Liver (tissue), 9 donors: ENCODE data around the gene CUBN. TPM values are rescaled to one million over a fixed set of nuclear protein-coding genes. Genes with fewer than 3 reads are reported as not detected.

Source experiments
- DNase-seq: peaks from one replicate; pipeline ENCODE4 v3.0.0-alpha.2; 2017; ENCODE audit warnings: low spot score
- H3K27ac ChIP-seq, 2 donors: one replicate each; pipeline ENCODE4 v1.7.0; 2013; ENCODE audit warnings: inconsistent platforms in 2 of 2, low read length in 2 of 2, control low read depth in 1 of 2, low read depth in 1 of 2, mild to moderate bottlenecking in 1 of 2
- H3K27me3 ChIP-seq, 4 donors: one replicate each; pipeline versions ENCODE4 v1.6.1 to v1.7.0; 2013; ENCODE audit warnings: low read length in 3 of 4, inconsistent platforms in 1 of 4, mild to moderate bottlenecking in 1 of 4, moderate library complexity in 1 of 4; ENCODE audit not compliant: control insufficient read depth in 4 of 4, insufficient read depth in 4 of 4
- H3K36me3 ChIP-seq, 4 donors: one replicate each; pipeline versions ENCODE4 v1.6.1 to v1.7.0; 2013; ENCODE audit warnings: low read length in 3 of 4, mild to moderate bottlenecking in 3 of 4, low read depth in 1 of 4, moderate library complexity in 1 of 4; ENCODE audit not compliant: control insufficient read depth in 4 of 4, insufficient read depth in 3 of 4
- H3K4me1 ChIP-seq, 4 donors: one replicate each; pipeline versions ENCODE4 v1.6.1 to v1.7.0; 2013; ENCODE audit warnings: low read length in 3 of 4, mild to moderate bottlenecking in 3 of 4, moderate library complexity in 1 of 4; ENCODE audit not compliant: control insufficient read depth in 4 of 4, insufficient read depth in 4 of 4
- H3K4me3 ChIP-seq, 3 donors: one replicate each; pipeline versions ENCODE4 v1.6.1 to v1.7.0; 2013; ENCODE audit warnings: low read length in 3 of 3, control low read depth in 1 of 3, low read depth in 1 of 3, mild to moderate bottlenecking in 1 of 3
- H3K9ac ChIP-seq, 2 donors: one replicate each; pipeline ENCODE4 v1.7.0; 2013; ENCODE audit warnings: low read length in 2 of 2, mild to moderate bottlenecking in 2 of 2, moderate library complexity in 2 of 2, control low read depth in 1 of 2, low read depth in 1 of 2
- H3K9me3 ChIP-seq, 4 donors: one replicate each; pipeline versions ENCODE4 v1.6.1 to v1.7.0; 2013; ENCODE audit warnings: low read length in 3 of 4; ENCODE audit not compliant: control insufficient read depth in 4 of 4
- FOXA1 ChIP-seq: IDR thresholded peaks from 2 replicates; pipeline ENCODE4 v1.6.1; 2016; ENCODE audit warnings: antibody characterized with exemption
- FOXA2 ChIP-seq: IDR thresholded peaks from 2 replicates; pipeline ENCODE4 v1.6.1; 2016; ENCODE audit warnings: antibody characterized with exemption
- GABPA ChIP-seq, 2 donors: IDR thresholded peaks in 1 of 2; conservative IDR thresholded peaks in 1 of 2; 2 replicates each; pipeline ENCODE4 v1.6.1; 2016; ENCODE audit warnings: antibody characterized with exemption in 2 of 2, mild to moderate bottlenecking in 1 of 2, moderate library complexity in 1 of 2
- JUND ChIP-seq, 2 donors: IDR thresholded peaks; 2 replicates each; pipeline ENCODE4 v1.6.1; 2016; ENCODE audit warnings: antibody characterized with exemption in 2 of 2
- NR2F2 ChIP-seq: IDR thresholded peaks from 2 replicates; pipeline ENCODE4 v1.6.1; 2016; ENCODE audit warnings: antibody characterized with exemption
- RAD21 ChIP-seq, 2 donors: IDR thresholded peaks; 2 replicates each; pipeline ENCODE4 v1.6.1; 2016; ENCODE audit warnings: antibody characterized with exemption in 2 of 2, mild to moderate bottlenecking in 2 of 2
- TAF1 ChIP-seq: conservative IDR thresholded peaks from 2 replicates; pipeline ENCODE4 v1.6.1; 2016; ENCODE audit warnings: antibody characterized with exemption, mild to moderate bottlenecking
- WGBS: extraction: QIAGEN DNeasy Blood & Tissue Kit; methylation state at CpG from one replicate; pipeline ENCODE4 v1.1.7; 2013; 5-methylcytosine and 5-hydroxymethylcytosine counted together
- polyA plus RNA-seq, 2 donors: library from polyadenylated mRNA; stranded (reverse) in 1 of 2; unstranded in 1 of 2; fragments of 200-250 nt in 1 of 2; fragments of >200 nt in 1 of 2; fragmentation: Nextera tagmentation in 1 of 2; extraction: Ambion mirVana in 1 of 2; gene quantifications; one replicate each; pipeline versions ENCODE4 v1.2.1 to v1.2.3, GENCODE V29; 2013 to 2015
- total RNA-seq, 2 donors: library from RNA; depleted of rRNA; stranded (reverse); fragments of >200 nt; gene quantifications; one replicate each; pipeline ENCODE4 v1.2.3, GENCODE V29; 2014
- TF ChIP-seq, protein P1 (sequence below): IDR thresholded peaks from 2 replicates; pipeline ENCODE4 v1.6.1; 2016; ENCODE audit warnings: antibody characterized with exemption
- TF ChIP-seq, protein P2 (sequence below): fragments of 150-350 bp; IDR thresholded peaks from 2 replicates; pipeline ENCODE4 v1.5.1; 2017; ENCODE audit warnings: improper control_type of control experiment, low read depth, low read length; ENCODE audit not compliant: missing input control
- TF ChIP-seq, protein P3 (sequence below): IDR thresholded peaks from 2 replicates; pipeline ENCODE4 v1.6.1; 2016; ENCODE audit warnings: antibody characterized with exemption
- donor health status: healthy.
- donor health status: healthy.
- donor health status: healthy.
- donor health status: healthy.
- donor health status: healthy.

CUBN gene
- total and polyA plus RNA-seq, 4 donors: 0.01 to 0.67 (median 0.30) TPM

DNA sequence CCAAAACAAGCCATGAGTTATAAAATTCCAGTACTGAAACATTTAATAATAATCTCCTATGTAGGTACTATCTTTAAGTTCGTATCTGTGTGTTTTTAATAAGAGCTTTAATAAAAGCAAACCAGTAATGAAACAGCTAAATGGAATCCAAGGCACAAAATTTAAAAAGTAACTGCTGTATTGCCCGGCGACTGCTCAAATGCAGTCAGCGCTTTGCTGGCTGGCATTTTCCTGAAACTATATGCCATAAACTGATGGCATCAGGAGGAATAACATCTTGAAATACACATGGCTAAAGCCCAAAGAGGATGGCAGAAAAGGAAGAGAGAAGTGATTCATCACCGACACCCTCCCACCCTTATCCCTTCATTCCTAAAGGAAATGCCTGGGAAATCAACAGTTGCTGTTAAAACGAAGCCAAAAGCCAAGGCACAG lies 133.1 kb downstream of the CUBN start:
- H3K4me3 ChIP-seq: no peak overlapping the region
- DNase-seq: no peak
- peaks cover 0 to 2% (median 0%) of the 10 kb centered on the region in 4 donors for H3K4me1 ChIP-seq
- no peak for TF ChIP-seq NR2F2
- TF ChIP-seq, protein P1, sequence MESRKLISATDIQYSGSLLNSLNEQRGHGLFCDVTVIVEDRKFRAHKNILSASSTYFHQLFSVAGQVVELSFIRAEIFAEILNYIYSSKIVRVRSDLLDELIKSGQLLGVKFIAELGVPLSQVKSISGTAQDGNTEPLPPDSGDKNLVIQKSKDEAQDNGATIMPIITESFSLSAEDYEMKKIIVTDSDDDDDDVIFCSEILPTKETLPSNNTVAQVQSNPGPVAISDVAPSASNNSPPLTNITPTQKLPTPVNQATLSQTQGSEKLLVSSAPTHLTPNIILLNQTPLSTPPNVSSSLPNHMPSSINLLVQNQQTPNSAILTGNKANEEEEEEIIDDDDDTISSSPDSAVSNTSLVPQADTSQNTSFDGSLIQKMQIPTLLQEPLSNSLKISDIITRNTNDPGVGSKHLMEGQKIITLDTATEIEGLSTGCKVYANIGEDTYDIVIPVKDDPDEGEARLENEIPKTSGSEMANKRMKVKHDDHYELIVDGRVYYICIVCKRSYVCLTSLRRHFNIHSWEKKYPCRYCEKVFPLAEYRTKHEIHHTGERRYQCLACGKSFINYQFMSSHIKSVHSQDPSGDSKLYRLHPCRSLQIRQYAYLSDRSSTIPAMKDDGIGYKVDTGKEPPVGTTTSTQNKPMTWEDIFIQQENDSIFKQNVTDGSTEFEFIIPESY: no peak
- no peak for TF ChIP-seq FOXA2
- TF ChIP-seq, protein P2, sequence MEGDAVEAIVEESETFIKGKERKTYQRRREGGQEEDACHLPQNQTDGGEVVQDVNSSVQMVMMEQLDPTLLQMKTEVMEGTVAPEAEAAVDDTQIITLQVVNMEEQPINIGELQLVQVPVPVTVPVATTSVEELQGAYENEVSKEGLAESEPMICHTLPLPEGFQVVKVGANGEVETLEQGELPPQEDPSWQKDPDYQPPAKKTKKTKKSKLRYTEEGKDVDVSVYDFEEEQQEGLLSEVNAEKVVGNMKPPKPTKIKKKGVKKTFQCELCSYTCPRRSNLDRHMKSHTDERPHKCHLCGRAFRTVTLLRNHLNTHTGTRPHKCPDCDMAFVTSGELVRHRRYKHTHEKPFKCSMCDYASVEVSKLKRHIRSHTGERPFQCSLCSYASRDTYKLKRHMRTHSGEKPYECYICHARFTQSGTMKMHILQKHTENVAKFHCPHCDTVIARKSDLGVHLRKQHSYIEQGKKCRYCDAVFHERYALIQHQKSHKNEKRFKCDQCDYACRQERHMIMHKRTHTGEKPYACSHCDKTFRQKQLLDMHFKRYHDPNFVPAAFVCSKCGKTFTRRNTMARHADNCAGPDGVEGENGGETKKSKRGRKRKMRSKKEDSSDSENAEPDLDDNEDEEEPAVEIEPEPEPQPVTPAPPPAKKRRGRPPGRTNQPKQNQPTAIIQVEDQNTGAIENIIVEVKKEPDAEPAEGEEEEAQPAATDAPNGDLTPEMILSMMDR: no peak
- TF ChIP-seq JUND (IDR thresholded peaks at IDR 0.05): no peak
- TF ChIP-seq, protein P3, sequence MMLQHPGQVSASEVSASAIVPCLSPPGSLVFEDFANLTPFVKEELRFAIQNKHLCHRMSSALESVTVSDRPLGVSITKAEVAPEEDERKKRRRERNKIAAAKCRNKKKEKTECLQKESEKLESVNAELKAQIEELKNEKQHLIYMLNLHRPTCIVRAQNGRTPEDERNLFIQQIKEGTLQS: no peak
- TF ChIP-seq FOXA1: no peak
- TF ChIP-seq TAF1: no peak
- no peak for TF ChIP-seq RAD21 (IDR thresholded peaks at IDR 0.05)
- H3K9ac ChIP-seq: no peak overlapping the region
- 61% methylated on average over 6 of the region's 6 CpGs for whole genome bisulfite sequencing
- H3K27me3 ChIP-seq: no peaks in the 10 kb centered on the region
- H3K27ac ChIP-seq: peak overlapping the region; percentile 37 to 65
- H3K36me3 ChIP-seq: no peaks in the 10 kb centered on the region
- no peaks in the 10 kb centered on the region for H3K9me3 ChIP-seq

DNA sequence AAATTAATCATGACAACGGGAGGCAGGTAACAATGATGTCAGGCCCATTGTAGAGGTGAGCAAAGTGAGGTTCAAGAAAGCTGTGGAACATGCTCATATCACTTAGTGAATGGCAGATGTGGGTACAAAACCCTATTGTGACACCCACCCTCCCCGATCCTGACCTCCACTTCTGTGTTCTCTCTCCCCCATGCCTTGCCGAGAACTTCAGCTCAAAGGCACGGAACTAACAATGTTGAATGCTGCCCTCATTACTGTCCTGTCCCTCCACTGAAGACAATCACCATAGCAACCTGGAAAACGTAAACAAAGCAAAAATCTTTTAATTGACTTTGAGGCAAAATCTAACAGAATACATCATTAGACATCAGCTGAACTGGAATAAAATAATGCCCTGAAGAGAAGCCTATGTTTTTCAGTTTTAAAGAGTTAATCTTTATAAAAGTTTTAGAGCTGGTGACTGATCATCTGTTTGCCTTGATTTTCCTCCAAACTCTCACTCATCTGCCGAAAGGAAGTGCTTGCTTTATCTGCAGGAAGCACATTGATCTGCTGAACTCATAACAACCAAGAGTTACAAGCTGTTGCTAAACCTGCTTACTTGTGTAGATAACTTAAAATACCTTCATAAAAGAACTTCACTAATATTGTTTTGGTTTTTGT lies 133.6 kb downstream of the CUBN start:
- TF ChIP-seq NR2F2 (peak; percentile 80), GABPA (IDR thresholded peaks at IDR 0.05 in 1 of 2, conservative IDR thresholded peaks at IDR 0.05 in 1 of 2) (no peak)
- TF ChIP-seq, protein P2: no peak
- 26% methylated on average over 6 of the region's 6 CpGs for WGBS
- H3K27ac ChIP-seq: peak overlapping the region in 1 of 2 donors; percentile 65
- no peaks in the 10 kb centered on the region for H3K27me3 ChIP-seq
- no peak overlapping the region for H3K9ac ChIP-seq
- H3K9me3 ChIP-seq: no peaks in the 10 kb centered on the region
- no peak overlapping the region for H3K4me3 ChIP-seq
- H3K36me3 ChIP-seq: no peaks in the 10 kb centered on the region
- DNase-seq: no peak
- peaks cover 0 to 2% (median 0%) of the 10 kb centered on the region in 4 donors for H3K4me1 ChIP-seq
